ENCODE results near the gene ZNF749. TPM values are rescaled to one million over a fixed set of nuclear protein-coding genes. Genes with fewer than 3 reads are reported as not detected.
A peak's percentile ranks its signal among the peaks of the same experiment; 100 is the strongest.

Gene ZNF749
- 19.4 and 20.6 TPM in 2 replicates for total RNA-seq (2014; rRNA removed; shearing (Covaris generic))

GRCh38 chr19:57435062-57435978 lies at the start of gene ZNF749:
TSS of gene ZNF749 (plus strand) at chr19:57435325. CDS start at chr19:57435579, 254 bp downstream.
- H3K4me3 ChIP-seq = peak within 1 kb of the TSS; percentile 70

DNA sequence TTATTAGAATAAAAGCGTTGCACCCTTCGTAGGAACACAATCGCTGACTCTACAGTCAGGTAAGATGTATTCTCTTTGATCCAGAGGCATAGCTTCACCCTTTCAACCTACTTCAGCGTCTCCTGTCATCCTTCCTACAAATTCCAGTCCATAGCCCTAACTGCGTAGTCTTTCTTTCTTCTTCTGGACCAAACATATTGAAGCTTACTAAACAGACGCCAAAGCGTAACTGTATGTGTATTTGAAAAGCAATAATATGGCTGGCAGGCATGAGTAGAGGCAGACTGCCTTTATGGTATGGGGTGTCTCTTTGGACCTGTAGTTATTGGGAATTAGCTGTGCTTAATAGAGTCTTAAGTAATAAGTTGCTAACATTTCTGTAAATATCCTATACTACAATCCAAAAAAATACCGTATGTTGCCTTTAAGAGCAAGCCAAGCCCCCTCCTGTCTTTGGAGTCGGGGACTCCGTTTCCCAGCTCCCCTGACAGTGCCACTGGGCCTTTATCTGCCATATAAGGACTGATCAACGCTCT lies 45.9 kb upstream of the ZNF749 start:
- H3K4me1 ChIP-seq = peaks cover 3% of the 10 kb centered on the region; the same call in 1 of the 2 replicates
- H3K27me3 ChIP-seq = no peaks in the 10 kb centered on the region
- peak overlapping the region; percentile 74 for H3K4me3 ChIP-seq

More at GRCh38 chr19:57435062-57435978, at the start of gene ZNF749:
- peak; percentile 99 to 100 for DNase-seq
- H3K4me1 ChIP-seq = no peaks in the 10 kb centered on the region
- H3K9me3 ChIP-seq (replicated peaks) = peaks cover 3% of the 10 kb centered on the region; the same call in 1 of the 2 replicates
- peaks cover 17% of the 10 kb centered on the region for H3K36me3 ChIP-seq
- no peaks in the 10 kb centered on the region for H3K27me3 ChIP-seq
- peak within 1 kb of the TSS; percentile 38; the same call in 1 of the 2 replicates for H3K27ac ChIP-seq

GRCh38 chr19:57389730-57390598 lies 45.2 kb upstream of the ZNF749 start, which contains the start of gene ZNF548:
TSS of gene ZNF548 (plus strand) at chr19:57389854. CDS start at chr19:57390100, 246 bp downstream.
- Histone ChIP-seq H3K27ac (peak within 1 kb of the TSS; percentile 69), H3K4me1 (peaks cover 3% of the 10 kb centered on the region; the same call in 1 of the 2 replicates)

More for the DNA sequence above, 45.9 kb upstream of the ZNF749 start:
- Histone ChIP-seq H3K27ac (peak overlapping the region; percentile 25), H3K36me3 (peaks cover 8% of the 10 kb centered on the region), H3K9me3 (replicated peaks) (no peaks in the 10 kb centered on the region)
- no peak for DNase-seq

DNA sequence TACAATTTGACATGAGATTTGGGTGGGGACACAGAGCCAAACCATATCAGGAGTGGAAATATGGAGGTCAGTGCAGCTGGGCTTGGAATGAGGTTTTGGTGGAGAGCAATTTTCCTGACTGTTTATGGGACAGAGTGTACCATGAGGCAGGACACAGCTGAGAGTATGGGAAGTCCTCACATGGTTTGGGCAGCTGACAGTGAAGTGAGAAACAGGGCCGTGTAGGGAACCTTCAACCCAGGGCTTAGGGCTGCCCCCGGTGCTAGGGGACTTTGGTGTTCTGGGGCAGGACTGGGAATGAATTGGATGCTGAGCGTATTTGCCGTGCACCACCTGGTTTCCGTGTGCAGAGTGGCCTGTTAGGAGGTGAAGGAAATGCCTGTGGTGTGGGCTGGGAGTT lies 39.4 kb upstream of the ZNF749 start:
- H3K27ac ChIP-seq = no peak overlapping the region
- DNase-seq = no peak
- peaks cover 3% of the 10 kb centered on the region; the same call in 1 of the 2 replicates for H3K4me1 ChIP-seq
- no peak overlapping the region for H3K4me3 ChIP-seq
- H3K36me3 ChIP-seq = peaks cover 46% of the 10 kb centered on the region
- H3K27me3 ChIP-seq = no peaks in the 10 kb centered on the region
- H3K9me3 ChIP-seq (replicated peaks) = no peaks in the 10 kb centered on the region; the same call in 1 of the 2 replicates

More at GRCh38 chr19:57389730-57390598, 45.2 kb upstream of the ZNF749 start, which contains the start of gene ZNF548:
- Histone ChIP-seq H3K4me3 (peak within 1 kb of the TSS; percentile 74), H3K27me3 (no peaks in the 10 kb centered on the region), H3K9me3 (replicated peaks) (no peaks in the 10 kb centered on the region), H3K36me3 (peaks cover 9% of the 10 kb centered on the region)
- peak; percentile 98 for DNase-seq

- no peak overlapping the region for H3K4me3 ChIP-seq
- H3K27ac ChIP-seq = no peak overlapping the region
- H3K4me1 ChIP-seq = no peaks in the 10 kb centered on the region
- peaks cover 46% of the 10 kb centered on the region for H3K36me3 ChIP-seq
- no peaks in the 10 kb centered on the region for H3K27me3 ChIP-seq
- peaks cover 5% of the 10 kb centered on the region; the same call in 1 of the 2 replicates for H3K9me3 ChIP-seq (replicated peaks)
- no peak for DNase-seq
Measured at GRCh38 chr19:57398868-57399267, 36.3 kb upstream of the ZNF749 start.

DNA sequence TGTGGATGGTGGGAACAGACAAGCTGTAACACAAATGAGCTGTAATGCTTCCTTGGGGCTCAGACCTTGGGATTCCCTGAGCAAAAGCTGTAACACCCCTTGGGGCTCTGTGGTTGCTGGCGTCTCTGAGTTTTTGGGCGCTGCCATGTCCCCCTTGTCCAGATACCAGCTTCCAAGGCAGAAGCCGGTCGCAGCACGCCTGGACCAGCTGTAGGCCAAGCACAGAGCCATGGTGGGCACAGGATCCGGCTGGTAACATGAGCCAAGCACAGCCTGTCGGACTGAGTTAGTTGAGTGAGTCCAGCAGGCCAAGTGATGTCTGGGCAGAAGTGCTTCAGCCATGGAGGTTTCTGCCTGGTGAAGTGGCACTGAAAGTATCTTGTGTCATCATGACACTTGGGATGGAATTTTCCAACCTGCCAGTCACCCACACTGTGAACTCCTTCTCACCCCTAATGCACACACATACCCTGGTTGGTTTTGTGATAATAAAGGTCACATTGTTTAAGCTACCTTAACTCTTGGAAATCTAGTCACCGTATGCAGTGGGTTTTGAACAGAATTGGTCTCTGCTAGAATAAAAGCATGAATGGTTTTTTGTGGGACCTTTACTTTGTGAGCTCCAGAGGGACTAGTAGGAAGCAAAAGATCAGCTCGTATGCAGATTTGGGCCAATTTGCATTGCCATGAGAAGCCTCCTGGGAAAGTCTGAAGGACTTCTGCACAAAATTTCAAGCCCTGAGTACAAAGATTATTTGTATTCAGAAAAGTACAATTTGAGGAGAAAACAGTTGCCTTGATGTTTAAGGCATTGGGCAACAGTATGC lies 31.2 kb upstream of the ZNF749 start:
- Histone ChIP-seq H3K4me3 (no peak overlapping the region), H3K4me1 (no peaks in the 10 kb centered on the region), H3K36me3 (peaks cover 15% of the 10 kb centered on the region), H3K27me3 (no peaks in the 10 kb centered on the region), H3K27ac (no peak overlapping the region), H3K9me3 (replicated peaks) (peaks cover 5% of the 10 kb centered on the region; the same call in 1 of the 2 replicates)
- DNase-seq = no peak

DNA sequence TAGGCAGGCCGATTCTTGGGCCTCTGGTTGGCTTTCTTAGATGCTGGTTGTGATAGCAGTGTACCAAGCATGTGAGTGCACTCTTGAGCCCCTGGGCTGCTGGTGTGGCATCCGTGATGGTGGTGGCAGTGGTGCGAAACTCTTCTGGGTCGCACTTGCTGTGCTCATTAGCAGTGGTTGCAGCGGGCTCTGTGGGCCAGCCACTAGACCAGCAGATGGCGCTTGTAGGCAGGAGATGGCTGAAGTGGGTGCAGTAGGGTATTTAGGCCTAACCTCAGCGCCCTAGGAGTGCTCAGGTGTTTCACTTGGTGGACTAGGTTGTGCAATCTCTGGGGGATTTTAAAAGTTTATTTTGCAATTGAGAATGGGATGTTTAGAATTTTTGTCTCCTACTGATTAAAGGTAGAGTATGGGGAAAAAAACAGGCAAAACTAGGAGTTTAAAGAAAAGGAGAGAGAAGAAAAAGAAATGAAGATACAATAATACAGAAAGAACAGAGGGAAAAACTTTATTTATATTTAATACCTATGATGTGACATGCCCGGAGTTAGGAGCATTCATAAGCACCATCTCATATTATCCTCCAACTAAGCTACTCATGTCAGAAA lies 28.5 kb upstream of the ZNF749 start:
- Histone ChIP-seq H3K27ac (no peak overlapping the region), H3K36me3 (no peaks in the 10 kb centered on the region), H3K27me3 (no peaks in the 10 kb centered on the region), H3K9me3 (replicated peaks) (no peaks in the 10 kb centered on the region), H3K4me3 (no peak overlapping the region), H3K4me1 (no peaks in the 10 kb centered on the region)
- DNase-seq = peak; percentile 57 to 74

DNA sequence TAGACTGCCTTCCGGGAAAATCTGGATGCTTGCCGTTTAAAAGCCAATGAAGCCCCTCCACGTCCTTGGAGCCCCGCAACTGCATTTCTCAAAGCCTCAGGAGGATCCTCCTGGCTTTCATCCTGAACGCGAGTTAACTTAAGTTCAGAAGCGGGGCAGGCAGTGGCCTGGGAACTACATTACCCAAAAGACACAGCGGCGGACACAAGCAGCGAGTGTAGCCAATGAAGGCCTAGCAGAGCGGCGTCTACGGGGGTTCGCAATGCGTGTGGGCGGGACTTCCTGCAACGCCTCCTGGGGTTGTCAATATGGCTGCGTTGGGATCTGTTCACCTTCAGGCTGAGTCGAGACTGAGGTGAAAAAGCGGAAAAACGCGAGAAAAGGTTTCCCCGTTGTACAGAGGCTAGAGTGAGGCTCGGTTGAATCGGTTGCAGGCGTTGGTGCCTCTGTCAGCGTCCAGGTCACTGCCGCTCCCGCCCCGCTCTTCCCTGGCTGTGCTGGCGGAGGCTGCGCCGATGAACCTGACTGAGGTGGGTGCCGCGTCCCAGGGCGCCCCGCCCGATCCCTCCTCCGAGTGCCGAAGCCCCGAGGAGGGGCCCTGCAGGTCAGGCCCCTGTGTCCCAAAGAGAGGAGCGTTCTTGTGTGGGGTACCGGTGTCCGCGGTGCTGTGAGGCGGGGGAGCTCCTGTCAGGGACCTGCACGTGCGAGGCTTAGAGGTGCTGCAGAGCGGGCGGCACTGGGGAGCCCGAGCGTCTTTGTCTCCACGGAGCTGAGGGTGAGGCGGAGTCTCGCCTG lies 24.1 kb upstream of the ZNF749 start, which contains the start of gene ZNF17:
Gene ZNF17, plus strand, starts transcription at position 285 of the 795 bp plus-strand sequence. CDS start 2,455 bp downstream, outside the sequence.
- peak within 1 kb of the TSS; percentile 14; the same call in 1 of the 2 replicates for H3K27ac ChIP-seq
- peak; percentile 94 to 95 for DNase-seq
- H3K36me3 ChIP-seq = peaks cover 14% of the 10 kb centered on the region
- H3K4me3 ChIP-seq = peak within 1 kb of the TSS; percentile 83
- no peaks in the 10 kb centered on the region for H3K4me1 ChIP-seq
- H3K9me3 ChIP-seq (replicated peaks) = no peaks in the 10 kb centered on the region; the same call in 1 of the 2 replicates
- no peaks in the 10 kb centered on the region for H3K27me3 ChIP-seq

DNA sequence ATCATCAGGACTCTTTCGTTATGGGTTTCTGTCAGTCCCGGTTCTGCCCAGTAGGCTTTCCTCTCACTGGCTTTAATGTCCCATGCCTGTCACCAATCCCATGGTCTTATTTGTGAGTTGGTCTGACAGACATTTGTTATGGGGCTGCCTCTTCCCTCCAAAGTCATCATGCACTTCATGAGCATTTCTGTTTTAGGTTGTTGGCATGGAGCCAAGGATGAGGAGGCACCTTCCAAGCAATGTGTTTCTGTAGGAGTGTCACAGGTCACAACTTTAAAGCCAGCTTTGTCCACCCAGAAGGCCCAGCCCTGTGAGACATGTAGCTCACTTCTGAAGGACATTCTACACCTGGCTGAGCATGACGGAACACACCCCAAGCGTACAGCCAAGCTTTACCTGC lies 15.7 kb upstream of the ZNF749 start:
- Histone ChIP-seq H3K4me1 (no peaks in the 10 kb centered on the region), H3K27me3 (no peaks in the 10 kb centered on the region), H3K9me3 (replicated peaks) (peaks cover 11% of the 10 kb centered on the region; the same call in 1 of the 2 replicates), H3K4me3 (no peak overlapping the region), H3K36me3 (peaks cover 52% of the 10 kb centered on the region), H3K27ac (no peak overlapping the region)
- DNase-seq = no peak

DNA sequence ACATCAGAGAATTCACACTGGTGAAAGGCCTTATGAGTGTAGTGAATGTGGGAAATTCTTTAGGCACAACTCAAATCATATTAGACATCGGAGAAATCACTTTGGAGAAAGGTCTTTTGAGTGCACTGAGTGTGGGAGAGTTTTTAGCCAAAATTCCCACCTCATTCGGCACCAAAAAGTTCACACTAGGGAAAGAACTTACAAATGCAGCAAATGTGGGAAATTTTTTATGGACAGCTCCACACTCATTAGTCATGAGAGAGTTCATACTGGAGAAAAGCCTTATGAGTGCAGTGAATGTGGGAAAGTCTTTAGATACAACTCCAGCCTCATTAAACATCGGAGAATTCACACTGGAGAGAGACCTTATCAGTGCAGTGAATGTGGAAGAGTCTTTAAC lies 14.1 kb upstream of the ZNF749 start:
- Histone ChIP-seq H3K9me3 (replicated peaks) (peaks cover 11% of the 10 kb centered on the region; the same call in 1 of the 2 replicates), H3K27ac (no peak overlapping the region), H3K36me3 (peaks cover 43% of the 10 kb centered on the region), H3K27me3 (no peaks in the 10 kb centered on the region), H3K4me3 (no peak overlapping the region), H3K4me1 (no peaks in the 10 kb centered on the region)
- DNase-seq = no peak

GRCh38 chr19:57434386-57435061 lies 601 bp upstream of the ZNF749 start:
- Histone ChIP-seq H3K9me3 (replicated peaks) (peaks cover 3% of the 10 kb centered on the region; the same call in 1 of the 2 replicates), H3K4me1 (no peaks in the 10 kb centered on the region), H3K27ac (peak overlapping the region; percentile 38; the same call in 1 of the 2 replicates), H3K4me3 (peak overlapping the region; percentile 70), H3K36me3 (peaks cover 17% of the 10 kb centered on the region), H3K27me3 (no peaks in the 10 kb centered on the region)
- DNase-seq = no peak

DNA sequence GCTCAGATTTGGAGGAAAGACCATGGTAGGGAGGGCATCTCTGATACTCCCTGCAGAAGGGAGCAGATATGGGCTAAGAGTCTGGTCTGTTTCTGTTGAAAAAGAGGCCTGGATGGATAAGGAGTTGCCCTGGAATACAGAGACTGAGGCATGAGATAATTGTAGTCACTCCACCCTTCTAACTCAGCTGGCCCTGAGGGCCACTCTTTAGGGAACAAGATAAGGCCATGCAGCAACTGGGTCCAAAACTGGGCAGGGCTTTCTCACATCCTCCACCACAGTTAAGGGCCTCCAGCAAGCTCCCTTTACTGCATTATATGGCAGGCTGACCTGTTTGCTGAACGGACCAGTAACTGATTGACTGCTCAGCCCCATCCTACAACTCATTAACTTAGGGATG lies 1.3 kb downstream of the ZNF749 start:
- Histone ChIP-seq H3K36me3 (peaks cover 17% of the 10 kb centered on the region), H3K27ac (no peak overlapping the region), H3K4me3 (peak overlapping the region; percentile 70; the same call in 1 of the 2 replicates), H3K9me3 (replicated peaks) (peaks cover 3% of the 10 kb centered on the region; the same call in 1 of the 2 replicates), H3K4me1 (no peaks in the 10 kb centered on the region), H3K27me3 (no peaks in the 10 kb centered on the region)
- DNase-seq = no peak
